ENCODE results near the gene BHLHE23.

DNA sequence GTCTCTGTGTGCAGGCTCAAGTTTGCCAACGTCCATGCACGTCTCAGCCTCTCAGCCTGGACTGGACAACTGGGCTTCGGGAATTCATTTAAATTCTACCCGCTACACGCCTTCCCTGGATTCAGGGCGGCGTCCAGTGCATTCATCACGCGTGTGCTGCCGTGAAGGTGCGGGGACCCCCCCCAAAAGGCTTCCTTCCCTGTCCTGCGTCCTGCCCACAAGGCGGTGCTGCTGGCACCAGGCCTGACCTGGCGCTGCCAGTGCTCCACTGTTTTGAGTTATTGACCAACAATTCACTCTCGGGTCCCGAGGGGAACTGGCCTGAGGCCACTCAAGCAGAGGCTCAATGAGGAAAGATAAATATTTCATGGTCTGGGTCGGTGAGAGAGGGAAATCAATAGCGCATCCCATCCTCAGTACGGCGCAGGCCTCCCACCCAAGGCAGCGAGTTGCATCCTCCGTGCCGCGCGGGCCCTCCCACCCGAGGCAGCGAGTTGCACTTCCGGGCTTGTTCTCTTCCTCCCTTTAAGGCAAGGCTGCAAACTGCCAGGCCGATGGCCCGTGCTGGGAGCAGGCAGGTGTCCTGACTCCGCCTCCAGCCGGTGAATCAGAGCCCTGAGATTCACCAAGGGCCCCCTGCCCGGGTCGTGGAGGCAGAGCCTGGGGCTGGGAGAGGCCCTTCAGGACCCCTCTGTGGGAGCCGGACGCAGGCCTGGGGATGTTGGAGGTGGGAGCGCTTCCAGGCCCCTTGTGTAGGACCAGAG, 22.8 kb upstream of the BHLHE23 start:
- TF ChIP-seq, protein P1, sequence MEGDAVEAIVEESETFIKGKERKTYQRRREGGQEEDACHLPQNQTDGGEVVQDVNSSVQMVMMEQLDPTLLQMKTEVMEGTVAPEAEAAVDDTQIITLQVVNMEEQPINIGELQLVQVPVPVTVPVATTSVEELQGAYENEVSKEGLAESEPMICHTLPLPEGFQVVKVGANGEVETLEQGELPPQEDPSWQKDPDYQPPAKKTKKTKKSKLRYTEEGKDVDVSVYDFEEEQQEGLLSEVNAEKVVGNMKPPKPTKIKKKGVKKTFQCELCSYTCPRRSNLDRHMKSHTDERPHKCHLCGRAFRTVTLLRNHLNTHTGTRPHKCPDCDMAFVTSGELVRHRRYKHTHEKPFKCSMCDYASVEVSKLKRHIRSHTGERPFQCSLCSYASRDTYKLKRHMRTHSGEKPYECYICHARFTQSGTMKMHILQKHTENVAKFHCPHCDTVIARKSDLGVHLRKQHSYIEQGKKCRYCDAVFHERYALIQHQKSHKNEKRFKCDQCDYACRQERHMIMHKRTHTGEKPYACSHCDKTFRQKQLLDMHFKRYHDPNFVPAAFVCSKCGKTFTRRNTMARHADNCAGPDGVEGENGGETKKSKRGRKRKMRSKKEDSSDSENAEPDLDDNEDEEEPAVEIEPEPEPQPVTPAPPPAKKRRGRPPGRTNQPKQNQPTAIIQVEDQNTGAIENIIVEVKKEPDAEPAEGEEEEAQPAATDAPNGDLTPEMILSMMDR (IDR thresholded peaks at IDR 0.05): no peak
- no peak for TF ChIP-seq POLR2A (IDR thresholded peaks at IDR 0.05)

Data from prostate gland (tissue), 2 donors.